WTC11 (cell line): ENCODE results near the gene TBC1D17. TPM values are rescaled to one million over a fixed set of nuclear protein-coding genes. Genes with fewer than 3 reads are reported as not detected.
A peak's percentile ranks its signal among the peaks of the same experiment; 100 is the strongest.

ENCODE experiments used
- AFF4 ChIP-seq: sonication (generic); formaldehyde crosslinking; IDR thresholded peaks from 2 replicates; pipeline ENCODE4 v1.8.1; 2023; ENCODE audit warnings: mild to moderate bottlenecking, missing genetic modification reagents, borderline replicate concordance
- CREM ChIP-seq: sonication (generic); formaldehyde crosslinking; IDR thresholded peaks from 2 replicates; pipeline ENCODE4 v1.8.1; 2022; ENCODE audit warnings: mild to moderate bottlenecking, missing genetic modification reagents, moderate library complexity
- E2F4 ChIP-seq: sonication (generic); formaldehyde crosslinking; IDR thresholded peaks from 2 replicates; pipeline ENCODE4 v1.8.1; 2022; ENCODE audit warnings: low read depth, mild to moderate bottlenecking, moderate library complexity, missing genetic modification reagents, borderline replicate concordance
- ELF4 ChIP-seq: sonication (generic); formaldehyde crosslinking; IDR thresholded peaks from 2 replicates; pipeline ENCODE4 v1.8.1; 2022; ENCODE audit warnings: low read depth, mild to moderate bottlenecking, moderate library complexity, missing genetic modification reagents
- ERG ChIP-seq: fragments of 250-450 bp; sonication (Bioruptor Pico); IDR thresholded peaks from 2 replicates; pipeline ENCODE4 v1.8.0; 2021; ENCODE audit warnings: mild to moderate bottlenecking
- ETV6 ChIP-seq: sonication (generic); formaldehyde crosslinking; IDR thresholded peaks from 2 replicates; pipeline ENCODE4 v1.8.1; 2022; ENCODE audit warnings: mild to moderate bottlenecking, missing genetic modification reagents
- FOXP1 ChIP-seq: sonication (generic); formaldehyde crosslinking; IDR thresholded peaks from 2 replicates; pipeline ENCODE4 v1.8.0; 2022; ENCODE audit warnings: missing genetic modification reagents, mild to moderate bottlenecking, moderate library complexity, borderline replicate concordance
- HMGA2 ChIP-seq: fragments of 250-450 bp; sonication (Bioruptor Pico); IDR thresholded peaks from 2 replicates; pipeline ENCODE4 v1.4.0; 2021; ENCODE audit warnings: mild to moderate bottlenecking, moderate library complexity
- MXD4 ChIP-seq: fragments of 250-450 bp; sonication (Bioruptor Pico); IDR thresholded peaks from 2 replicates; pipeline ENCODE4 v1.8.0; 2021; ENCODE audit warnings: mild to moderate bottlenecking, moderate library complexity, borderline replicate concordance
- NFYB ChIP-seq: sonication (generic); formaldehyde crosslinking; conservative IDR thresholded peaks from 2 replicates; pipeline ENCODE4 v1.8.0; 2022; ENCODE audit warnings: low read depth, missing genetic modification reagents
- PRRX2 ChIP-seq: fragments of 250-450 bp; sonication (Bioruptor Pico); IDR thresholded peaks from 2 replicates; pipeline ENCODE4 v1.8.0; 2021; ENCODE audit warnings: mild to moderate bottlenecking
- SMAD4 ChIP-seq: sonication (generic); formaldehyde crosslinking; IDR thresholded peaks from 2 replicates; pipeline ENCODE4 v1.8.0; 2022; ENCODE audit warnings: mild to moderate bottlenecking, missing genetic modification reagents
- SP1 ChIP-seq: sonication (generic); formaldehyde crosslinking; conservative IDR thresholded peaks from 2 replicates; pipeline ENCODE4 v1.8.1; 2022; ENCODE audit warnings: missing genetic modification reagents
- TEAD4 ChIP-seq: sonication (generic); formaldehyde crosslinking; IDR thresholded peaks from 2 replicates; pipeline ENCODE4 v1.8.0; 2022; ENCODE audit warnings: mild to moderate bottlenecking, missing genetic modification reagents
- USF2 ChIP-seq: sonication (generic); formaldehyde crosslinking; IDR thresholded peaks from 2 replicates; pipeline ENCODE4 v1.8.1; 2023; ENCODE audit warnings: mild to moderate bottlenecking, missing genetic modification reagents, moderate library complexity
- ZBTB21 ChIP-seq: sonication (generic); formaldehyde crosslinking; IDR thresholded peaks from 2 replicates; pipeline ENCODE4 v1.8.1; 2023; ENCODE audit warnings: mild to moderate bottlenecking, missing genetic modification reagents, borderline replicate concordance
- ZNF232 ChIP-seq: sonication (generic); formaldehyde crosslinking; IDR thresholded peaks from 2 replicates; pipeline ENCODE4 v1.8.0; 2022; ENCODE audit warnings: mild to moderate bottlenecking, missing genetic modification reagents
- ZNF281 ChIP-seq: sonication (generic); formaldehyde crosslinking; IDR thresholded peaks from 2 replicates; pipeline ENCODE4 v1.8.0; 2023; ENCODE audit warnings: mild to moderate bottlenecking, missing genetic modification reagents
- ZNF423 ChIP-seq: fragments of 250-450 bp; sonication (Bioruptor Pico); IDR thresholded peaks from 2 replicates; pipeline ENCODE4 v2.1.2; 2022; ENCODE audit warnings: mild to moderate bottlenecking, moderate library complexity
- total RNA-seq: library from RNA; stranded (reverse); gene quantifications from 3 replicates; pipeline ENCODE4 v1.2.3, GENCODE V29; 2021
- TF ChIP-seq, protein P1 (sequence below): sonication (generic); formaldehyde crosslinking; IDR thresholded peaks from 2 replicates; pipeline ENCODE4 v1.8.1; 2023; ENCODE audit warnings: mild to moderate bottlenecking, missing genetic modification reagents, moderate library complexity
- TF ChIP-seq, protein P2 (sequence below): fragments of 200-600 bp; IDR thresholded peaks from 2 replicates; pipeline ENCODE4 v1.8.0; 2022; ENCODE audit warnings: antibody characterized with exemption
- TF ChIP-seq, protein P3 (sequence below): sonication (generic); formaldehyde crosslinking; conservative IDR thresholded peaks from 2 replicates; pipeline ENCODE4 v1.8.1; 2023; ENCODE audit warnings: mild to moderate bottlenecking, low read depth, missing genetic modification reagents, moderate library complexity

TBC1D17 gene
- total RNA-seq, 1 experiment from 2014 or later = 52.8 TPM

- TF ChIP-seq AFF4 (CRISPR knock-in tag) (peak; percentile 17; the same call in 1 of the 2 replicates), NFYB (CRISPR knock-in tag) (0 out of 2 replicates have a peak, but pooled peaks have one; percentile 33), ZBTB21 (no peak), SMAD4 (CRISPR knock-in tag) (no peak), ZNF423 (CRISPR knock-in tag) (no peak), TEAD4 (no peak), PRRX2 (no peak), SP1 (CRISPR knock-in tag) (peak; percentile 82), ERG (no peak), ZNF281 (CRISPR knock-in tag) (no peak; the same call in none of the 2 replicates), HMGA2 (CRISPR knock-in tag) (no peak), CREM (0 out of 2 replicates have a peak, but pooled peaks have one; percentile 68), ZNF232 (CRISPR knock-in tag) (peak; percentile 82; the same call in 1 of the 2 replicates), FOXP1 (CRISPR knock-in tag) (peak; percentile 90; the same call in 1 of the 2 replicates), ETV6 (CRISPR knock-in tag) (no peak; the same call in 1 of the 2 replicates), ELF4 (no peak), USF2 (CRISPR knock-in tag) (no peak), E2F4 (CRISPR knock-in tag) (peak; percentile 59; the same call in 1 of the 2 replicates), MXD4 (CRISPR knock-in tag) (no peak)
- TF ChIP-seq, protein P1, sequence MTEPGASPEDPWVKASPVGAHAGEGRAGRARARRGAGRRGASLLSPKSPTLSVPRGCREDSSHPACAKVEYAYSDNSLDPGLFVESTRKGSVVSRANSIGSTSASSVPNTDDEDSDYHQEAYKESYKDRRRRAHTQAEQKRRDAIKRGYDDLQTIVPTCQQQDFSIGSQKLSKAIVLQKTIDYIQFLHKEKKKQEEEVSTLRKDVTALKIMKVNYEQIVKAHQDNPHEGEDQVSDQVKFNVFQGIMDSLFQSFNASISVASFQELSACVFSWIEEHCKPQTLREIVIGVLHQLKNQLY = no peak; the same call in 1 of the 2 replicates
- TF ChIP-seq, protein P2, sequence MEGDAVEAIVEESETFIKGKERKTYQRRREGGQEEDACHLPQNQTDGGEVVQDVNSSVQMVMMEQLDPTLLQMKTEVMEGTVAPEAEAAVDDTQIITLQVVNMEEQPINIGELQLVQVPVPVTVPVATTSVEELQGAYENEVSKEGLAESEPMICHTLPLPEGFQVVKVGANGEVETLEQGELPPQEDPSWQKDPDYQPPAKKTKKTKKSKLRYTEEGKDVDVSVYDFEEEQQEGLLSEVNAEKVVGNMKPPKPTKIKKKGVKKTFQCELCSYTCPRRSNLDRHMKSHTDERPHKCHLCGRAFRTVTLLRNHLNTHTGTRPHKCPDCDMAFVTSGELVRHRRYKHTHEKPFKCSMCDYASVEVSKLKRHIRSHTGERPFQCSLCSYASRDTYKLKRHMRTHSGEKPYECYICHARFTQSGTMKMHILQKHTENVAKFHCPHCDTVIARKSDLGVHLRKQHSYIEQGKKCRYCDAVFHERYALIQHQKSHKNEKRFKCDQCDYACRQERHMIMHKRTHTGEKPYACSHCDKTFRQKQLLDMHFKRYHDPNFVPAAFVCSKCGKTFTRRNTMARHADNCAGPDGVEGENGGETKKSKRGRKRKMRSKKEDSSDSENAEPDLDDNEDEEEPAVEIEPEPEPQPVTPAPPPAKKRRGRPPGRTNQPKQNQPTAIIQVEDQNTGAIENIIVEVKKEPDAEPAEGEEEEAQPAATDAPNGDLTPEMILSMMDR = peak; percentile 23; the same call in 1 of the 2 replicates
- TF ChIP-seq, protein P3, sequence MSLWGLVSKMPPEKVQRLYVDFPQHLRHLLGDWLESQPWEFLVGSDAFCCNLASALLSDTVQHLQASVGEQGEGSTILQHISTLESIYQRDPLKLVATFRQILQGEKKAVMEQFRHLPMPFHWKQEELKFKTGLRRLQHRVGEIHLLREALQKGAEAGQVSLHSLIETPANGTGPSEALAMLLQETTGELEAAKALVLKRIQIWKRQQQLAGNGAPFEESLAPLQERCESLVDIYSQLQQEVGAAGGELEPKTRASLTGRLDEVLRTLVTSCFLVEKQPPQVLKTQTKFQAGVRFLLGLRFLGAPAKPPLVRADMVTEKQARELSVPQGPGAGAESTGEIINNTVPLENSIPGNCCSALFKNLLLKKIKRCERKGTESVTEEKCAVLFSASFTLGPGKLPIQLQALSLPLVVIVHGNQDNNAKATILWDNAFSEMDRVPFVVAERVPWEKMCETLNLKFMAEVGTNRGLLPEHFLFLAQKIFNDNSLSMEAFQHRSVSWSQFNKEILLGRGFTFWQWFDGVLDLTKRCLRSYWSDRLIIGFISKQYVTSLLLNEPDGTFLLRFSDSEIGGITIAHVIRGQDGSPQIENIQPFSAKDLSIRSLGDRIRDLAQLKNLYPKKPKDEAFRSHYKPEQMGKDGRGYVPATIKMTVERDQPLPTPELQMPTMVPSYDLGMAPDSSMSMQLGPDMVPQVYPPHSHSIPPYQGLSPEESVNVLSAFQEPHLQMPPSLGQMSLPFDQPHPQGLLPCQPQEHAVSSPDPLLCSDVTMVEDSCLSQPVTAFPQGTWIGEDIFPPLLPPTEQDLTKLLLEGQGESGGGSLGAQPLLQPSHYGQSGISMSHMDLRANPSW (CRISPR knock-in tag) = no peak
Observed at GRCh38 chr19:49890349-49891311, 13.1 kb downstream of the TBC1D17 start (continued).
